ENCODE results near the gene ST7. TPM values are rescaled to one million over a fixed set of nuclear protein-coding genes. Genes with fewer than 3 reads are reported as not detected.

Gene ST7
- total RNA-seq, 1 experiment from 2014 or later: 12.9 TPM

- Histone ChIP-seq H2BK12ac (ENCODE audit: insufficient read length, low read depth, low read length) (no peak overlapping the region), H3K18ac (ENCODE audit: insufficient read length, low read depth, low read length) (no peak overlapping the region), H3K4me1 (ENCODE audit: insufficient read depth, low read length) (no peaks in the 10 kb centered on the region), H4K8ac (replicated peaks; ENCODE audit: insufficient read length, low read depth, low read length) (no peak overlapping the region), H2BK20ac (ENCODE audit: low read depth, low read length, poor library complexity, severe bottlenecking) (no peak overlapping the region), H3K14ac (ENCODE audit: insufficient read depth, low read length) (no peak overlapping the region), H3T11ph (ENCODE audit: low read length) (no peak overlapping the region), H3K79me1 (ENCODE audit: insufficient read depth, low read depth, low read length, poor library complexity, severe bottlenecking) (no peaks in the 10 kb centered on the region), H3K9me3 (ENCODE audit: control insufficient read depth, low read depth, low read length) (no peaks in the 10 kb centered on the region), H3K27me3 (ENCODE audit: insufficient read depth, low read length) (no peaks in the 10 kb centered on the region), H3K27ac (ENCODE audit: insufficient read length, low read depth, low read length) (no peak overlapping the region), H2BK5ac (ENCODE audit: insufficient read length, low read length) (no peak overlapping the region), H3K23ac (ENCODE audit: insufficient read length, low read depth, low read length) (no peak overlapping the region), H3K79me2 (ENCODE audit: insufficient read depth, low read length) (no peaks in the 10 kb centered on the region), H4K91ac (ENCODE audit: insufficient read length, low read depth, low read length) (no peak overlapping the region), H3K23me2 (ENCODE audit: insufficient read length, low read depth, low read length, poor library complexity, severe bottlenecking) (no peaks in the 10 kb centered on the region), H4K5ac (ENCODE audit: insufficient read length, low read depth, low read length) (no peak overlapping the region), H2AFZ (ENCODE audit: low read length) (no peak overlapping the region), H2AK5ac (ENCODE audit: insufficient read length, low read length) (no peak overlapping the region), H3K4ac (ENCODE audit: low read depth, low read length) (no peak overlapping the region), H2BK15ac (ENCODE audit: low read depth, low read length) (no peak overlapping the region), H3K9ac (ENCODE audit: extremely low read depth, insufficient read length, low read length) (no peak overlapping the region), H4K20me1 (ENCODE audit: control insufficient read depth, insufficient read depth, insufficient read length) (no peaks in the 10 kb centered on the region), H3K56ac (ENCODE audit: insufficient read length, low read depth, low read length) (no peak overlapping the region), H3K4me2 (ENCODE audit: insufficient read depth, insufficient read length, low read length) (no peak overlapping the region), H2BK120ac (ENCODE audit: low read depth, low read length, poor library complexity, severe bottlenecking) (no peak overlapping the region)
- no peak overlapping the region for H3K27ac Mint-ChIP-seq
- no peak for DNase-seq
- no CpG with 5 or more reads among the region's 9 CpGs for WGBS (ENCODE audit: extremely low coverage, insufficient read length, low lambda C conversion rate)
- TF ChIP-seq CTCF (conservative IDR thresholded peaks at IDR 0.05): no peak
- no peak overlapping the region for H3K4me3 Mint-ChIP-seq
- no peaks in the 10 kb centered on the region for H3K36me3 Mint-ChIP-seq (ENCODE audit: insufficient read depth in 1 of 3, low read depth in 3 of 3)
- H3K9me3 Mint-ChIP-seq: no peaks in the 10 kb centered on the region; a peak in 1 of 5 replicates
- no peaks in the 10 kb centered on the region; the same call in 1 of the 2 replicates for H3K27me3 Mint-ChIP-seq (ENCODE audit: low read depth)
- 0 out of 4 replicates have a peak, but pooled peaks cover 0 to 5% of the 10 kb centered on the region in 2 experiments for H3K4me1 Mint-ChIP-seq
These were observed 317.1 kb downstream of the ST7 start for GRCh38 chr7:117270371-117270770.
